ENCODE data around the gene SLF2.

GRCh38 chr10:100982916-100983830 is 70.4 kb downstream of the SLF2 start:
- TF ChIP-seq TAF1 (IDR thresholded peaks at IDR 0.05; ENCODE audit: borderline replicate concordance, insufficient read depth, low read length) (no peak), POLR2AphosphoS5 (IDR thresholded peaks at IDR 0.05; ENCODE audit: low read depth, low read length) (no peak), REST (IDR thresholded peaks at IDR 0.05; ENCODE audit: insufficient read depth in 1 of 2, low read depth in 2 of 2, low read length in 2 of 2) (no peak), FOXP2 (optimal IDR thresholded peaks at IDR 0.05; ENCODE audit: borderline replicate concordance, extremely low read depth, extremely low read length, insufficient read depth) (no peak)
